H1 (cell line): ENCODE results near the gene GPD1. TPM values are rescaled to one million over a fixed set of nuclear protein-coding genes. Genes with fewer than 3 reads are reported as not detected.

Source experiments
- ASH2L ChIP-seq: fragments of 200-600, 300-600 bp; sonication (generic); IDR thresholded peaks from one replicate; pipeline ENCODE4 v1.7.1; 2017; ENCODE audit warnings: low read length
- CBX5 ChIP-seq: fragments of 300-800, 300-1000 bp; sonication (generic); IDR thresholded peaks from 2 replicates; pipeline ENCODE4 v1.7.1; 2016; ENCODE audit warnings: antibody characterized with exemption, low read length, low read depth
- EGR1 ChIP-seq: IDR thresholded peaks from 2 replicates; pipeline ENCODE4 v1.6.1; 2011; ENCODE audit warnings: low read depth, low read length, borderline replicate concordance
- KDM5A ChIP-seq: fragments of 200-600 bp; IDR thresholded peaks from 2 replicates; pipeline ENCODE4 v1.7.1; 2012; ENCODE audit warnings: mild to moderate bottlenecking, low read length, inconsistent platforms, mixed read lengths
- MAX ChIP-seq: IDR thresholded peaks from 2 replicates; pipeline ENCODE4 v1.6.1; 2012; ENCODE audit warnings: inconsistent platforms
- SP2 ChIP-seq: IDR thresholded peaks from 2 replicates; pipeline ENCODE4 v1.6.1; 2012; ENCODE audit warnings: mild to moderate bottlenecking, low read length, inconsistent platforms
- TAF1 ChIP-seq: IDR thresholded peaks from 2 replicates; pipeline ENCODE4 v1.6.1; 2011; ENCODE audit warnings: mild to moderate bottlenecking, low read depth, low read length
- polyA plus RNA-seq, 7 experiments: library from polyadenylated mRNA; depleted of rRNA in 3 of 7; stranded (reverse) in 5 of 7; unstranded in 2 of 7; fragments of >200 nt in 5 of 7; fragments of 200-250 nt in 2 of 7; gene quantifications; 1 replicate in 5 of 7; 2 replicates in 1 of 7; 4 replicates in 1 of 7; pipeline versions ENCODE4 v1.2.1 to v1.2.3, GENCODE V29; 2011 to 2013; ENCODE audit warnings: missing spikeins in 2 of 7, mixed read lengths in 2 of 7
- total RNA-seq: library from RNA; stranded (reverse); fragmentation: NEBNext Ultra II Directional; extraction: Animal tissue kit (Norgen Biotek cat#: 25700); gene quantifications from 2 replicates; pipeline ENCODE4 v1.2.1, GENCODE V29; 2021

GPD1 gene
- total and polyA plus RNA-seq, 2 of the 8 experiments (the other 6 are each of a cell fraction or from before 2014, with no cell fraction given) = 0.45 to 0.74 TPM

GRCh38 chr12:50075808-50076170, 28.0 kb upstream of the GPD1 start (continued):
- no peak for TF ChIP-seq SP2
- TF ChIP-seq TAF1 = no peak
- no peak for TF ChIP-seq MAX
- no peak for TF ChIP-seq CBX5
- no peak for TF ChIP-seq KDM5A
- no peak for TF ChIP-seq ASH2L
- TF ChIP-seq EGR1 = no peak
